Cardiac ventricle fibroblast (primary cell): ENCODE results near the gene WASHC2C. TPM values are rescaled to one million over a fixed set of nuclear protein-coding genes. Genes with fewer than 3 reads are reported as not detected.

Experiments
- total RNA-seq: library from RNA; depleted of rRNA; stranded (reverse); fragments of >200 nt; gene quantifications from 2 replicates; pipeline ENCODE4 v1.2.3, GENCODE V29; 2015

Gene WASHC2C
- 29.7 and 29.8 TPM in 2 replicates for total RNA-seq

DNA sequence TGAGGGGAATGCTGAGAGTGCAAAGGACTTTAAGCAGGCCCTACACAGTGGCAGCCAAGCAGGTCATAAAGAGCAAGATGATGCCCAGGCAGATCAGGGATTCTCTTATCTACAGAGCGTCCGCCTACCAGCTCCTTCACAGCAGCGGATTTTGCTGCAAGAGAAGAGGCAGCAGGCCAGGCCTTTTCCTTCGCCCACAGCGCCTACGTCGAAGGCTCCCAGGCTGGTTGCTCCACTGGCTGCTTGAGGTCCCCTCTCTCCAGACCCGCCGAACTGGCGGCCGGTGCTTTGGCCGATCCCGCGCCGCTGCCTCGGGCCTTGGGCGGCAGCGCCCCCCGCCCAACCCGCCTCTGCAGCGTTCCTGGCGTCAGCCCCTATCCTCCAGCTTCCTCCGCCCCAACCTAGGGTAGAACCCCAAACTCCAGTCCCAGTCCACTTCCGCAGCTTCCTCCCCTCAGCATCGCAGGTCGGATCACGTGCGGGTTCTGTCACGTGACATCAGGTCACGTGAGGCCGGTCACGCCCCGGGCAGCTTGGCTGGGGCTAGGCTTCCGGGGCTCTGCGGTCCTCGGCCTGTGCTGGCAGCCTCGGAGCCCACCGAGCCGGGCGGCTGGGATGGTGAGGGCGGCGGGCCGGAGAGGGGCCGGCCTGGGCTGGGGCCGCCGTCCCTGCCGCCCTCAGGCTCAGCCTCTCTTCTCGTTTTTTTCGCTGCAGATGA, at the start of gene WASHC2C:
Gene WASHC2C, plus strand, starts transcription at position 564 of the 718 bp plus-strand sequence. Its CDS starts 52 bp downstream, at position 616.

Other genes with a start within 250 kb of the WASHC2C start
- 7.2 and 7.4 TPM in 2 replicates for gene ZFAND4, start 54.5 kb upstream of the WASHC2C start, total RNA-seq
- 1.5 and 3.9 TPM in 2 replicates for gene AGAP4, start 120.2 kb downstream of the WASHC2C start, total RNA-seq
- 68.0 and 69.1 TPM in 2 replicates for gene TIMM23, start 245.2 kb downstream of the WASHC2C start, total RNA-seq